Measurements from ENCODE around the gene HOXC11. TPM values are rescaled to one million over a fixed set of nuclear protein-coding genes. Genes with fewer than 3 reads are reported as not detected.

The HOXC11 gene
- polyA plus RNA-seq, 1 donor: 2.1 TPM

DNA sequence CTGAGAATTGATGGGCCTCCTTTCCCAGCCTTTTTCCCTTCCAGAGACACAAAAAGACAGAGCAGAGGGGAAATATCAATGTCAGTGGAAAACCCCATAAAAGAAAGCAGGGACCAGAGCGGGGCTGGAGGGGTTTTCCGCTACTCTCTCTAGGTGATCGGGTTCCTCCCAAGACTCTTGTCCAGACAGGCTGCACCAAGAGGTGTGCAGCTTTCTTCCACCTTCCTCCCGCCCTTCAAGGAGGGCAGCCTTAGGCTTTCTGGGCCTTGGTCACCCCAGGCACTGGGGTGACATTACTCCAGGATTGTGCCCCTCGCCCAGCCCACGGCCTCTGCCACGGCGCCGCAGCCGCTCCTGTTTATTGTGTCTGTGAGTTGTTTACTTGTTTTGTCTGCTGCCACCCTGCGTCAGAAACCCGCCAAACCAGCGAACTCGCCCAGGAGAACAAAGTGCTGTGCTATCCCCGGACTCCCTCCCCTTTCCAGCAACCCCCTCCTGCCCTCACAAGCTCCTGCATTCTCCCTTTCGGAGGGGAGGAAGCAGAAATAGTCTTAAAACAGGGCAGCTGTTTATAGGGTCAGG is 48.6 kb downstream of the HOXC11 start:
- DNase-seq: no peak

DNA sequence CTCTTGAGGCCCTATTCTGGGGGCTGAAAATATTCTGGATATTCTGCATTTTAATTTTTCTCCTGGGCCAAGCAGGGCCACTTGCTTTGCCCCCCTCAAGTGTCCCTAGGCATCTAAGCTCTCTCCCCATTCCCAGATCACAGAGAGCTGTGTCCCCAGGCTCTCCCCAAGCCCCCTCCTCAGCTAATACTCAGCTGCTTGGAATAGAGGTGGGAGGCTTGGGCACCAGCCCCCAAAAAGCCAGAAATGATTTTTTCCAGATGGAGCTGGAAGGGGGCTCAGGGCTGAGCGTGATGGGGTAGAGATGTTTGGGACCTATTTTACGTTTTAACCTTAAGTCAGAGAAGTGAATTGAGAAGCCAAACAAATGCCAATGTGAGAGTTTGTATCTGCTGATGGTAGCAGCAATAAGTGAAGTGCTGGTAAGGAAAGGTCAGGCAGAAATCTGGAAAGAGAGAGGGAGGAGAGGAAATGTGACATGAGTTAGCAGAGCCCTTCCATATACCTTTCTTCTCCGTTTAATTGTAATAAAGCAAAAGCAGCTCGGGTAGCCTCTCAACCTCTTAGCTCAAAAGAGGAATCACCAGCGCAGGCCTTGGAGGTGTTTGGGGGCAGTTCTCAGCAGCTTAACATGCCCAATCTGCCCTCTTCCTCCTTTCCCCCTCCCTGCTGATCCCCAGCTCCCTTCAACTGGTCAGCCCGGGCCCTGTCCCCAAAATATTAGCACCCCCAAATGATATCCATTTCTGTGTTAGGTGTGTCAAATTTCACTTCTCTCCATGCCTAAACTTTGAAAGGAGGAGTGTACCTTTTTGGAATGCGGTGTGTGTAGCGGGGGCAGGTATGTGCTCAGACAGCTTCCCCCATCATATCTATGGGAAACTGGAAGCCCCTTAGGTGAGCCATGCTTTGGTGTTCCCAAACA is 50.3 kb downstream of the HOXC11 start:
- no peak for DNase-seq

DNA sequence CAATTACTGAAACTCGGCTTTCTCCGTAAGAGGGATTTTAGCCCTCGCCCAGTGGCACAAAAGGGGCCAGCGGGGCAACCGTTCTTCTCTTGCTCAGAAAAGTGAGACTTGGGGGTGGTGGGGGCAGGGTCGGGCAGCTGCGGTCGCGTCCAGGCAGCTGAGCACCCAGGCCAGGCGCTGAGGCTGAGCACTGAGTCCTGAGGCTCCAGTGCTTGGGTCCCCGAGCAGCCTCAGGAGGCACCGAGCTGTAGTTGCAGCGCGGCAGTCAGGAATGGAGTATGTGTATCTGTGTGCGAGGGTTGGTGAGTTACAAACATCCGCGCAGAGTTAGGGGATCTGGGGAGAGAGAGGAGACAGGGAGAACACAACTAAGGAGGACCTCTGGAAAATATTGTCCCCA is 51.2 kb downstream of the HOXC11 start:
- DNase-seq: no peak

DNA sequence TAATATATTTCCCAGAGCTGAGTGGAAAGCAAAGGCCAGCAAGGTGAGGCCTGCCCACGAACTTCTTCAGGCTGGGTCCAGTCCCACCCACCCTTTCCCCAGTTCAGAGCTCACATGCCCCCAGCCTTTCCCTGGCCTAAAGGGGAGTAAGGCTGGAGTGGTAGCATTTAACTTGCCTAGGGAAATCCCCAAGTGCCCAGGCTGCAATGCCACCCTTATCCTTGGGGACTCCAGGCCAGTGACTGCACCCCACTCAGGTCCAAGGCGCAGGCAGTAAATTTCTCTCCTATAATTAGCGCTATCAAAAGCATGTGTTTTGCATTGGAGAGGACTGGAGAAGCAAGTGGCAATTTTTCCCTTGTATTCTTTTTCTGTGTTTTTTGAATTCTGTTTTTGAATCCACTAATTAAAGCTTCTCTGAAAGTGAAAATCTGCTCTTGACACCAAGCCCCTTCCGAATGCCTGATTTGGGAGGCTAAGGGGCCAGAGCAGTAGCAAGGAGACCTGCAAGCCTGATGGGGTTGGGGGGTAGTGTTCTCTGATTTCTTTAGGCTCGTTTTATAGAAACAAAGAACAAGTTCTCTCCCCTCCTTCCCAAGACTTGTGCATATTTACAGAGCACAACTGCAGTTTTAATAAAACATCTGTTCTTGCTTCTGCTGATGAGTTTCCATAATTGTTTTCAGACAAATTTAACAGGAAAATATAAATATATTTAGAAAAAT is 51.8 kb downstream of the HOXC11 start:
- DNase-seq: no peak

DNA sequence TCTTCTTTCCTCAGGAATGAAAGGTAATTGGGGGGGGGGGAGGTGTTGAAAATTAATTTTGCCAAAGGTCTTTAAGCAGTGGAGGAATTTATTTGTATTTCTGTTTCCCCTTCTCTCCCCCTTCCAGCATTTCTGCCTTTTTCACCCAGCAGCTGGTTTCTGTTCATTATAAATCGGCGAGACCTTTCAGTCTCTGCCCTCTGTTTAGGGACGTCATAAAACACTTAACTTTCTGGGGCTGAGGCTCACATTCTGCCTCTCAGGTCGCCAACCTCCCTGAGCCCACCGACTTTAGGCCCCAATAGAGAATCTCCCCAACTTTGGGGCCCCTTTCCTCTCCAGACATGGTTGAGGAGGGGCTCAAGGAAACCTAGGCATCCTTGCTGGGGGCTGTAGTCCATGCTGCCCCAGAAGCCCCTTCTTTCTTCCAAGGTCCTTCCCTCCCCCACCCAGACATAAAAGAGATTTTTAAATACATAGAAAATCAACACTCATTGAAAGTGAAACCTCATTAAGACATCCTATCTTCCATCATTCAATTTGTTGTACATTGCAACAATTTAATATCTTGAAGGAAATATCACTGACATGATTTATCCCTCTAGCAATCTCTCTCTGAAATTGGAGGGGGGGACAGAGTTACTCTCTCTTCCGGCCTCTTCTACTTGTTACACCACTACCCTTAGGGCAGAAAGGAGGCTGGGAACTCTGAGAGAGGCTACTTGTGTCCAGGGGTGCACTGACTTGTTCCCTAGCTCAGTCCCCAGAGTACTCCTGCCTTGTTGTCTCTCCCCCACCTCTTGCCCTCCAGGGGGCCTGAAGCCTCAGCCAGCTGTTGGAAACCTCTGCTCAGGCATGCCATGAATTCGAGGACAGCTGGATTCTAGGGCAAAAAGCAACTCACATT is 52.8 kb downstream of the HOXC11 start:
- no peak for DNase-seq

DNA sequence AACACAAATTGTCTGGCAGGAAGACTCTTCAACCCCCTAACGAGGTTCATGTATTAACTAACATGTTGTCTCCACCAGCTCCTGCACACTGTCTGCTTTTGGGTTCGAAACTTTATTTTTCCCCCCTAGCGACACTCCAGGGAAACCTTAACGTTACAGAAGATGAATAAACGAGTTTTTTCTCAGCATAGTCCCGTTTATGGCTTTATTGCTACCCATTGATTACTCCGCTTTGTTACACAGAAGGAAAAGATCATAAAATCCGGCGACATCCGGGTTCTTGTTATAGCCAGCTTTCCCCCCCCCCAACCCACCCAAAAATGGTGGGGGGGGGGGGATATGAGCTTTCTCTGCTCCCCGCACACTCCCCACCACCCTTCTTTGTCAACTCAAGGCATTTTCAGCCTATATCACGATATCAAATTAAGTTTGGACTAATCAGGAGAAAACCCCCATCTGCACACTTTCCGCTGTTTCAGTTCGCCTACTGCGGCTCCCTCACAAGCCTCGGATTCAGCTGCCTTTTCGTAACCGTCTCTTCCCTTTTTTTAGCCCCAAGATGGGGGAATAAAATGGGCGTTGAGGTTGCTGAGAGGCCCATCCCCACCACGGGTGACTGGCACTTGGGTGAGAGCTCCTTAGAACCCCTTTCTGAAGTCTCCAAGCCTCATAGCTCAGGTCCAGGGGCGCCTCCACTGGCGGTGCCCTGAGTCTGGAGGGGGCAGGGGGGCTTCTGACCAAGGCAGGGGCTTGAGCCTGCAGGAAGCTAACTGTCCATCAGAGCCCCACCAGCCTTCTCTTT is 53.9 kb downstream of the HOXC11 start:
- no peak for DNase-seq

Other genes starting within 250 kb of the HOXC11 start
- gene CALCOCO1, start 245.7 kb upstream of the HOXC11 start, polyA plus RNA-seq (ENCODE audit: insufficient read length): 137 TPM
- gene CISTR, start 221.1 kb upstream of the HOXC11 start, polyA plus RNA-seq (ENCODE audit: insufficient read length): not detected
- gene HOXC13, start 34.3 kb upstream of the HOXC11 start, polyA plus RNA-seq (ENCODE audit: insufficient read length): 0.05 TPM
- gene HOXC12, start 18.2 kb upstream of the HOXC11 start, polyA plus RNA-seq (ENCODE audit: insufficient read length): not detected
- 2.2 TPM for gene HOTAIR, start 1.8 kb downstream of the HOXC11 start, polyA plus RNA-seq (ENCODE audit: insufficient read length)
- 62.2 TPM for gene HOXC10, start 12.0 kb downstream of the HOXC11 start, polyA plus RNA-seq (ENCODE audit: insufficient read length)
- 25.2 TPM for gene HOXC9, start 27.0 kb downstream of the HOXC11 start, polyA plus RNA-seq (ENCODE audit: insufficient read length)
- 11.0 TPM for gene HOXC8, start 35.9 kb downstream of the HOXC11 start, polyA plus RNA-seq (ENCODE audit: insufficient read length)
- 34.1 TPM for gene HOXC6, start 55.3 kb downstream of the HOXC11 start, polyA plus RNA-seq (ENCODE audit: insufficient read length)
- gene HOXC5, start 59.9 kb downstream of the HOXC11 start, polyA plus RNA-seq (ENCODE audit: insufficient read length): 2.7 TPM
- gene HOXC4, start 80.7 kb downstream of the HOXC11 start, polyA plus RNA-seq (ENCODE audit: insufficient read length): 55.5 TPM
- 35.4 TPM for gene SMUG1, start 215.9 kb downstream of the HOXC11 start, polyA plus RNA-seq (ENCODE audit: insufficient read length)

All from left kidney (tissue), 2 donors.